ENCODE results near the gene CNST. TPM values are rescaled to one million over a fixed set of nuclear protein-coding genes. Genes with fewer than 3 reads are reported as not detected.
"Not testable (repeated sequence)": the region's sequence is repeated elsewhere in the genome, so short reads cannot be mapped to it uniquely, and the experiment has no call there.

Gene CNST
- polyA plus RNA-seq, 10 donors: 9.8 to 15.3 (median 12.5) TPM

- DNase-seq: no peak
Measured at GRCh38 chr1:246708166-246708565, 141.9 kb downstream of the CNST start.

DNA sequence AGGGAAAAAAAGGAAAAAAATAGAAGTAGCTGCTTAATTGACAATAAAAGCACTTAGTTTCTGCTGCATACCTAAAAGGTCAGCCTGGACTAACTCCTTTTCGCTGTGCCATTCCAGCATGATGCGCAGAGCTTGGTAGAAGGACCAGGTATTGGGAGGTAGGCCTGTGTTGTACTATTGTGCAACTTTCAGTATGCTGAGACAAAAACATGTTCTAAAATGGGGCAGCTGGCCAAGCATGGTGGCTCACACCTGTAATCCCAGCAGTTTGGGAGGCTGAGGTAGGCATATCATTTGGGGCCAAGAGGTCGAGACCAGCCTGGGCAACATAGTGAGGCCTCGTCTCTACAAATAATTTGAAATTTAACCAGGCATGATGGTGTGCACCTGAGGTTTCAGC lies 142.9 kb downstream of the CNST start:
- DNase-seq: no peak

GRCh38 chr1:246709835-246710234 lies 143.6 kb downstream of the CNST start:
- DNase-seq: no peak

GRCh38 chr1:246711548-246712003 lies 145.3 kb downstream of the CNST start:
- DNase-seq: no peak

DNA sequence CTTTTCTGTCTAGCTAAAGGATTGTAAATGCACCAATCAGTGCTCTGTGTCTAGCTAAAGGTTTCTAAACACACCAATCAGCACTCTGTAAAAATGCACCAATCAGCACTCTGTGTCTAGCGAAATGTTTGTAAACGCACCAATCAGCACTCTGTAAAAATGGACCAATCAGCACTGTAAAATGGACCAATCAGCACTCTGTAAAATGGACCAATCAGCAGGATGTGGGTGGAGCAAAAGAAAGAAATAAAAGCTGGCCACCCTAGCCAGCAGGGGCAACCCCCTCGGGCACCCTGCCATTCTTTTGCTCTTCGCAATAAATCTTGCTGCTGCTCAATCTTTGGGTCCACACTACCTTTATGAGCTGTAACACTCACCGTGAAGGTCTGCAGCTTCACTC lies 146.2 kb downstream of the CNST start:
- DNase-seq: not testable (repeated sequence)

Other genes with a start within 250 kb of the CNST start
- 10 to 100 TPM in 5 of 10 donors, 1 to 10 TPM in 5; 7.0 to 11.3 (median 9.9) TPM for gene SMYD3, start 59.2 kb upstream of the CNST start, polyA plus RNA-seq (ENCODE audit: insufficient read length in 10 of 10)
- gene TFB2M, start 195 bp upstream of the CNST start, polyA plus RNA-seq (ENCODE audit: insufficient read length in 10 of 10): 10 to 100 TPM; 11.5 to 14.1 (median 12.4) TPM
- gene SCCPDH, start 158.0 kb downstream of the CNST start, polyA plus RNA-seq (ENCODE audit: insufficient read length in 10 of 10): 10 to 100 TPM; 33.0 to 40.2 (median 35.3) TPM